Stimulated activated CD4-positive, alpha-beta T cell treated with anti-CD3 and anti-CD28 coated beads, Interleukin-1b, Interleukin-23, amount 100 ng/mL, for 48 hours (primary cell): ENCODE measurements around the gene TAF11L13.

Source experiments
- DNase-seq: peaks from one replicate; pipeline ENCODE4 v3.0.0-alpha.2; 2020

The TAF11L13 gene

GRCh38 chr5:17680737-17681136 lies 48.8 kb downstream of the TAF11L13 start:
- DNase-seq = no peak
